Heart right ventricle (tissue), 16 donors: ENCODE results near the gene NT5C1A. TPM values are rescaled to one million over a fixed set of nuclear protein-coding genes. Genes with fewer than 3 reads are reported as not detected.

Experiments
- ATAC-seq, 8 donors: fragments of 200-7000 bp; cut with Tn5 transposase; one replicate each; pipeline ENCODE4 v1.9.1; 2020; ENCODE audit warnings: mild to moderate bottlenecking in 8 of 8, moderate library complexity in 8 of 8, moderate number of reproducible peaks in 1 of 8
- DNase-seq, 2 donors: peaks; one replicate each; pipeline ENCODE4 v3.0.0-alpha.2; 2020
- H3K27ac ChIP-seq, 10 donors: fragments of 200-600 bp; sonication (generic) in 2 of 10; one replicate each; pipeline versions ENCODE4 v1.5.0 to v1.8.0; 2020 to 2022; ENCODE audit warnings: mild to moderate bottlenecking in 3 of 10
- H3K27me3 ChIP-seq, 7 donors: fragments of 200-600 bp; one replicate each; pipeline ENCODE4 v1.8.0; 2021 to 2022; ENCODE audit warnings: mild to moderate bottlenecking in 2 of 7
- H3K36me3 ChIP-seq, 9 donors: fragments of 200-600 bp; sonication (generic) in 1 of 9; one replicate each; pipeline versions ENCODE4 v1.5.0 to v1.8.0; 2020 to 2022; ENCODE audit warnings: mild to moderate bottlenecking in 2 of 9
- H3K4me1 ChIP-seq, 9 donors: fragments of 200-600 bp; sonication (generic) in 1 of 9; one replicate each; pipeline versions ENCODE4 v1.5.0 to v1.8.0; 2020 to 2022; ENCODE audit warnings: mild to moderate bottlenecking in 4 of 9
- H3K4me3 ChIP-seq, 10 donors: fragments of 200-600 bp; sonication (generic) in 2 of 10; one replicate each; pipeline versions ENCODE4 v1.5.0 to v1.8.0; 2020 to 2022; ENCODE audit warnings: mild to moderate bottlenecking in 7 of 10, moderate library complexity in 2 of 10
- H3K9me3 ChIP-seq, 11 donors: fragments of 200-600 bp in 10 of 11; sonication (generic) in 2 of 11; one replicate each; pipeline versions ENCODE4 v1.5.0 to v1.8.0; 2013 to 2022; ENCODE audit warnings: mild to moderate bottlenecking in 2 of 11, control low read depth in 1 of 11, moderate library complexity in 1 of 11
- WGBS, 2 donors: extraction: QIAGEN DNeasy Blood & Tissue Kit; methylation state at CpG; one replicate each; pipeline ENCODE4 v1.1.7; 2013; ENCODE audit warnings: inconsistent platforms in 1 of 2; 5-methylcytosine and 5-hydroxymethylcytosine counted together
- intact Hi-C, 10 donors: fragments of 100-400 bp; cut with DNase I; formaldehyde crosslinking; loops; one replicate each; pipeline versions ENCODE4 v1.11.1 to v1.14.2; 2022
- polyA plus RNA-seq, 2 donors: library from polyadenylated mRNA; stranded (reverse); fragments of 200-250 nt; gene quantifications; one replicate each; pipeline ENCODE4 v1.2.3, GENCODE V29; 2013
- total RNA-seq, 10 donors: library from RNA; stranded (reverse); fragmentation: NEBNext Ultra II Directional in 3 of 10; extraction: Animal tissue kit (Norgen Biotek cat#: 25700) in 3 of 10; gene quantifications; one replicate each; pipeline versions ENCODE4 v1.2.1 to v1.2.4, GENCODE V29; 2021 to 2023
- TF ChIP-seq, protein P1 (sequence below), 9 donors: fragments of 200-600 bp; sonication (generic) in 2 of 9; IDR thresholded peaks; one replicate each; pipeline versions ENCODE4 v1.5.0 to v1.8.0; 2021 to 2022; ENCODE audit warnings: antibody characterized with exemption in 9 of 9, mild to moderate bottlenecking in 5 of 9, moderate library complexity in 1 of 9
- donor health status: Arrhythmogenic right ventricular cardiomyopathy.
- donor health status: ischemic (EF 13 %, LVEDD 7.1; RV severe dilation, severe dysfunction).
- donor health status: healthy with polysubstance abuse.
- donor health status: DM: no; HTN: yes; CAD: no.
- donor health status: DM: no; HTN: no; CAD: no.
- donor health status: ischemic (EF 25% LVEDD 6.9; RV normal size, moderate dysfunction).
- donor health status: ischemic (EF 25% LVEDD 5.7; RV mildly dilated, moderate dysfunction).
- donor health status: healthy.
- donor health status: DM: yes; HTN: yes; CAD: no.
- donor health status: Ischemic cardiomyopathy.
- donor health status: ischemic (EF 35%, LVEDD 5.7; RV mildly dilated, moderate dysfunction).
- donor health status: nonischemic (EF 11% LVEDD 7.7; RV severe dilation, severe dysfunction).
- donor health status: DM: yes; HTN: yes; CAD: no.
- donor health status: PGD.
- donor health status: ischemic (EF 29% LVEDD 5.4; RV normal size, mild dysfunction).
- donor health status: nonischemic (EF 23%, LVEDD 6.1; RV moderate dilation, normal function).

Gene NT5C1A
- total and polyA plus RNA-seq, 12 donors: 0.68 to 59.2 (median 25.0) TPM

DNA sequence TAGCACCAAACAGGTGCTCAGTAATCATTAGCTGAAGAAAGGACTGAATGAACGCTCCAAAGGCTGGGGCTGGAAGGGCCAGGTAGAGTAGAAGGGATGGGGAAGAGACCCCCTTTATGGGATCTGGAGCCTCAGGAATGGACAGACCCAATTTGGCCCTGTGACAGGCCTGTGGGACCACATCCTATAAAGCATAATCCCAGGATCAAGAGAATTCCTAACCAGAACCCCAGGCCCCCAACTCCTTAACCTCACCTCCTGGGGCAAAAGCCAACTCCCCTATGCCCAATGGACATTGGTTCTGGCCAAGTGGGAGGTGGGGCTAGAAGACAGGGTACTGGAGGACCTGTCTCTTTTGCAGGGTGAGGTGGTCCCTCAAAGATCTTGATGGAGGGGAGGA, 10.1 kb upstream of the NT5C1A start:
- H3K4me1 ChIP-seq: peaks cover 0 to 5% (median 3%) of the 10 kb centered on the region in 9 donors
- TF ChIP-seq, protein P1, sequence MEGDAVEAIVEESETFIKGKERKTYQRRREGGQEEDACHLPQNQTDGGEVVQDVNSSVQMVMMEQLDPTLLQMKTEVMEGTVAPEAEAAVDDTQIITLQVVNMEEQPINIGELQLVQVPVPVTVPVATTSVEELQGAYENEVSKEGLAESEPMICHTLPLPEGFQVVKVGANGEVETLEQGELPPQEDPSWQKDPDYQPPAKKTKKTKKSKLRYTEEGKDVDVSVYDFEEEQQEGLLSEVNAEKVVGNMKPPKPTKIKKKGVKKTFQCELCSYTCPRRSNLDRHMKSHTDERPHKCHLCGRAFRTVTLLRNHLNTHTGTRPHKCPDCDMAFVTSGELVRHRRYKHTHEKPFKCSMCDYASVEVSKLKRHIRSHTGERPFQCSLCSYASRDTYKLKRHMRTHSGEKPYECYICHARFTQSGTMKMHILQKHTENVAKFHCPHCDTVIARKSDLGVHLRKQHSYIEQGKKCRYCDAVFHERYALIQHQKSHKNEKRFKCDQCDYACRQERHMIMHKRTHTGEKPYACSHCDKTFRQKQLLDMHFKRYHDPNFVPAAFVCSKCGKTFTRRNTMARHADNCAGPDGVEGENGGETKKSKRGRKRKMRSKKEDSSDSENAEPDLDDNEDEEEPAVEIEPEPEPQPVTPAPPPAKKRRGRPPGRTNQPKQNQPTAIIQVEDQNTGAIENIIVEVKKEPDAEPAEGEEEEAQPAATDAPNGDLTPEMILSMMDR (IDR thresholded peaks at IDR 0.05): no peak
- H3K4me3 ChIP-seq: no peak overlapping the region
- no peaks in the 10 kb centered on the region for H3K9me3 ChIP-seq
- intact Hi-C loops: no loop called here
- ATAC-seq (no peak), DNase-seq (no peak)
- no peak overlapping the region for H3K27ac ChIP-seq
- peaks cover 0 to 61% (median 53%) of the 10 kb centered on the region in 7 donors for H3K27me3 ChIP-seq
- no peaks in the 10 kb centered on the region for H3K36me3 ChIP-seq
- WGBS, 2 donors: 81 to 83% methylated on average over 1 of the region's 1 CpG

DNA sequence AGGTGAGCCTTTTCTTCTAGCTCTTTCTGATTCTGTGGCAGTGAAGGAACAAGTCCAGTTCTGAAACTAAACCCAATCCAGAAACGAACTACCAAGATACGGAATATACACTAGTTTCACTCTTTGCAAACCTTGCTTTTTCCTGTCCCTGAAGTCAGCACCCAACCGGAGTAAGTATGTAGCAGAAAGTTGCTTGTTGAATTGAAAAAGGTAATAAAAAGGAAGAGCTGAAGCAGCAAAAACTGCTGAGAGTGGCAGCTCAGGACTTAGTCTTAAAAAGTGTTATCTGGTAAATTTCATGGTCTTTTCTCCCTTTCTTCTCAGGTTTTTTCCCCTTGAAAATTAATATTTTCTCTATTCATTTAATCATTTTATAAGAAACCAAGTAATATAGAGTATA, 9.4 kb upstream of the NT5C1A start:
- TF ChIP-seq, protein P1 (IDR thresholded peaks at IDR 0.05): no peak
- Histone ChIP-seq H3K9me3 (no peaks in the 10 kb centered on the region), H3K36me3 (no peaks in the 10 kb centered on the region), H3K4me1 (peaks cover 0 to 5% (median 3%) of the 10 kb centered on the region in 9 donors), H3K27ac (no peak overlapping the region), H3K27me3 (peaks cover 0 to 55% (median 46%) of the 10 kb centered on the region in 7 donors), H3K4me3 (no peak overlapping the region)
- ATAC-seq (no peak), DNase-seq (no peak)
- intact Hi-C loops: no loop called here
- 78 to 87% methylated on average over 3 of the region's 3 CpGs for WGBS, 2 donors

GRCh38 chr1:39680751-39681150, 8.8 kb upstream of the NT5C1A start:
- no peak overlapping the region for H3K4me3 ChIP-seq
- no peak overlapping the region for H3K27ac ChIP-seq
- no peak for DNase-seq
- no peaks in the 10 kb centered on the region for H3K36me3 ChIP-seq
- ATAC-seq: no peak
- WGBS, 2 donors: 71 to 74% methylated on average over 4 of the region's 4 CpGs
- no peaks in the 10 kb centered on the region for H3K9me3 ChIP-seq
- intact Hi-C loops: no loop called here
- TF ChIP-seq, protein P1 (IDR thresholded peaks at IDR 0.05): no peak
- H3K4me1 ChIP-seq: peaks cover 0 to 5% (median 3%) of the 10 kb centered on the region in 9 donors
- peaks cover 0 to 53% (median 45%) of the 10 kb centered on the region in 7 donors for H3K27me3 ChIP-seq

DNA sequence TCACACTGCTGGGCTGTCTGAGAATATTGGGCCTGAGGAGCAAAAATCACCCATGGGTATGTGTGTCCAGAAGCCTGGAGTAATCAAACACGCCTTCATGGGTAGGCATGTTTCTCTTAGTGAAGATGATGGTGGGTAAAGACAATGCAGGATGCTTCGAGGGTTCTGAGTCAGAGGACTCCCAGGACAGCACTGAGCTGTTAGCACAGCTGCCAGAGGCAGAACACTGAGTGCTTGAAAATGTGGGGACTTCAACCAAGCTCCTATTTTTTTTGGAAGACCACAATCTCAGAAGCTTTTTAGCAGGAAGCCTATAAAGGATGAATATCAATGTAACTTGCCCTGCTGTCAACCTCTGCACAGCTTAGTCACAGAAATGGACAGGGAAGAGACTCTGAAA, 7.9 kb upstream of the NT5C1A start:
- intact Hi-C loops: loop anchor here in 1 of 10 donors (5.0 kb wide), 1 partner anchor 32 kb away; no protein-coding TSS in a partner anchor
- Histone ChIP-seq H3K27ac (no peak overlapping the region), H3K9me3 (no peaks in the 10 kb centered on the region), H3K27me3 (peaks cover 0 to 48% (median 43%) of the 10 kb centered on the region in 7 donors), H3K4me1 (peaks cover 0 to 5% (median 3%) of the 10 kb centered on the region in 9 donors), H3K4me3 (no peak overlapping the region), H3K36me3 (no peaks in the 10 kb centered on the region)
- TF ChIP-seq, protein P1 (IDR thresholded peaks at IDR 0.05): no peak
- WGBS, 2 donors: 55 to 65% methylated on average over 2 of the region's 2 CpGs
- DNase-seq: no peak
- no peak for ATAC-seq
